K562 (cell line): ENCODE measurements around the gene RMND5A. TPM values are rescaled to one million over a fixed set of nuclear protein-coding genes. Genes with fewer than 3 reads are reported as not detected.

Experiments used
- ATAC-seq: fragments of 200-7000 bp; cut with Tn5 transposase; 3 replicates; pipeline ENCODE4 v1.9.1; 2020; ENCODE audit warnings: moderate library complexity
- BruUV-seq: library from RNA; stranded (reverse); fragments of 400-500 nt; replicated peaks from 2 replicates; lab custom pipeline; 2021; lab: Mats Ljungman, UMichigan
- CTCF ChIA-PET: fragments of 300-600 bp; formaldehyde crosslinking; extraction: SDS; loops from one replicate; lab custom pipeline; 2021; ENCODE audit warnings: low intra/inter-chr PET ratio; lab: Yijun Ruan, JAX
- POLR2A ChIA-PET: fragments of 300-600, 350-650 bp; sonication (Branson Sonifier 250); formaldehyde crosslinking; extraction: SDS; loops from one replicate; lab custom pipeline; 2021; ENCODE audit warnings: antibody characterized with exemption, inconsistent platforms; lab: Yijun Ruan, JAX
- DNase-seq, 4 experiments: peaks; one replicate each; pipeline versions ENCODE4 v3.0.0 to v3.0.0-alpha.2; 2011 to 2018; ENCODE audit warnings: low spot score in 3 of 4, mixed read lengths in 3 of 4; ENCODE audit errors: extremely low read depth in 1 of 4
- FAIRE-seq: peaks from 2 replicates; lab custom pipeline; 2011; peaks lifted over from hg19 to GRCh38; lab: Jason Lieb, UNC
- H2AFZ ChIP-seq: 2 replicates; pipeline ENCODE4 v1.6.0; 2011; ENCODE audit warnings: low read depth, low read length, control low read depth, inconsistent platforms
- H3K27ac ChIP-seq: fragments of 200-600 bp; 3 replicates; pipeline ENCODE4 v1.8.0; 2011; ENCODE audit warnings: low read depth, mild to moderate bottlenecking, control low read depth, inconsistent platforms, low read length, moderate library complexity, mixed read lengths; ENCODE audit errors: extremely low read depth
- H3K27me3 ChIP-seq, 2 experiments: fragments of 300-600 bp in 1 of 2; 2 replicates in 1 of 2; 3 replicates in 1 of 2; pipeline versions ENCODE4 v1.6.0 to v1.8.0; 2011; ENCODE audit warnings: inconsistent platforms in 2 of 2, low read length in 2 of 2, mild to moderate bottlenecking in 1 of 2, mixed read lengths in 1 of 2, moderate library complexity in 1 of 2; ENCODE audit not compliant: control insufficient read depth in 2 of 2, insufficient read depth in 2 of 2
- H3K36me3 ChIP-seq: fragments of 300-600 bp; 3 replicates; pipeline ENCODE4 v1.8.0; 2011; ENCODE audit warnings: mild to moderate bottlenecking, low read length, inconsistent platforms; ENCODE audit not compliant: control insufficient read depth, insufficient read depth
- H3K4me1 ChIP-seq, 2 experiments: fragments of 200-600 bp in 1 of 2; replicated peaks in 1 of 2; 2 replicates in 1 of 2; 3 replicates in 1 of 2; pipeline versions ENCODE4 v1.5.1 to v1.8.0; 2011; ENCODE audit warnings: inconsistent platforms in 2 of 2, low read length in 2 of 2, mild to moderate bottlenecking in 1 of 2, mixed read lengths in 1 of 2, moderate library complexity in 1 of 2; ENCODE audit not compliant: control insufficient read depth in 2 of 2, insufficient read depth in 2 of 2
- H3K4me2 ChIP-seq: 2 replicates; pipeline ENCODE4 v1.6.1; 2011; ENCODE audit warnings: low read length, control low read depth, inconsistent platforms, mixed read lengths; ENCODE audit not compliant: insufficient read depth
- H3K4me3 ChIP-seq: fragments of 200-600 bp; sonication (generic), shearing (Covaris generic); 2 replicates; pipeline ENCODE4 v1.5.1; 2016; ENCODE audit warnings: control low read depth, inconsistent platforms
- H3K79me2 ChIP-seq: fragments of 200-600 bp; 3 replicates; pipeline ENCODE4 v1.8.0; 2011; ENCODE audit warnings: low read length, inconsistent platforms; ENCODE audit not compliant: control insufficient read depth, insufficient read depth
- H3K9ac ChIP-seq, 2 experiments: 2 replicates each; pipeline versions ENCODE4 v1.6.0 to v1.6.1; 2011; ENCODE audit warnings: low read depth in 2 of 2, low read length in 2 of 2, control low read depth in 1 of 2, inconsistent platforms in 1 of 2, mild to moderate bottlenecking in 1 of 2, mixed read lengths in 1 of 2; ENCODE audit not compliant: insufficient read depth in 1 of 2
- H3K9me1 ChIP-seq: one replicate; pipeline ENCODE4 v1.6.0; 2011; ENCODE audit warnings: inconsistent platforms, mild to moderate bottlenecking, low read length, moderate library complexity; ENCODE audit not compliant: control insufficient read depth, insufficient read depth
- H3K9me3 ChIP-seq: replicated peaks from 2 replicates; pipeline ENCODE4 v1.5.1; 2011; ENCODE audit warnings: low read depth, low read length, inconsistent platforms; ENCODE audit not compliant: control insufficient read depth, insufficient read depth
- H4K20me1 ChIP-seq: replicated peaks from 2 replicates; pipeline ENCODE4 v1.6.1; 2011; ENCODE audit warnings: low read length, inconsistent platforms, mixed read lengths; ENCODE audit not compliant: control insufficient read depth, insufficient read depth
- HLTF ChIP-seq: fragments of 450-650 bp; IDR thresholded peaks from 2 replicates; pipeline ENCODE4 v1.6.1; 2016
- RAD51 ChIP-seq: fragments of 450-650 bp; IDR thresholded peaks from 2 replicates; pipeline ENCODE4 v1.7.1; 2016; ENCODE audit warnings: low read depth, mild to moderate bottlenecking, borderline replicate concordance
- TOE1 ChIP-seq, 2 experiments: fragments of 450-650 bp in 1 of 2; sonication (generic) in 1 of 2; formaldehyde crosslinking in 1 of 2; IDR thresholded peaks; 2 replicates each; pipeline versions ENCODE4 v1.7.1 to v1.8.0; 2016 to 2022; ENCODE audit warnings: borderline replicate concordance in 2 of 2, mild to moderate bottlenecking in 2 of 2, antibody characterized with exemption in 1 of 2, inconsistent platforms in 1 of 2, low read depth in 1 of 2, missing genetic modification reagents in 1 of 2, moderate library complexity in 1 of 2
- WGBS: fragments of 100-300 bp; shearing (Covaris generic); methylation state at CpG from one replicate; pipeline ENCODE4 v1.1.6; 2016; ENCODE audit warnings: low coverage, mixed read lengths; ENCODE audit not compliant: insufficient coverage; ENCODE audit errors: missing lambda C conversion rate; 5-methylcytosine and 5-hydroxymethylcytosine counted together
- in situ Hi-C: fragments of 300-500 bp; cut with MboI; formaldehyde crosslinking; loops from 4 replicates; pipeline ENCODE4 v1.15.0; 2018; ENCODE audit warnings: inconsistent platforms, mixed read lengths
- intact Hi-C: fragments of 100-400 bp; cut with micrococcal nuclease; formaldehyde crosslinking; loops from 2 replicates; pipeline ENCODE4 v1.14.2; 2022
- polyA plus RNA-seq, 8 experiments: library from polyadenylated mRNA; depleted of rRNA in 4 of 8; stranded (reverse) in 5 of 8; unstranded in 3 of 8; fragments of >200 nt; fragmentation: Nextera tagmentation in 2 of 8; fragmentation: Illumina TruSeq in 1 of 8; extraction: Ambion mirVana in 2 of 8; extraction: Trizol in 1 of 8; gene quantifications; 2 replicates each; pipeline versions ENCODE4 v1.2.1 to v1.2.3, GENCODE V29; 2011 to 2014; ENCODE audit warnings: inconsistent platforms in 1 of 8, missing spikeins in 1 of 8
- total RNA-seq, 7 experiments: library from RNA; depleted of rRNA in 6 of 7; stranded (reverse); fragments of >200 nt in 6 of 7; fragmentation: Illumina TruSeq in 2 of 7; extraction: Trizol in 2 of 7; gene quantifications; 2 replicates each; pipeline versions ENCODE4 v1.2.1 to v1.2.3, GENCODE V29; 2011 to 2021; ENCODE audit warnings: low replicate concordance in 1 of 7
- TF ChIP-seq, protein P1 (sequence below): sonication (generic); formaldehyde crosslinking; IDR thresholded peaks from 2 replicates; pipeline ENCODE4 v1.5.0; 2020; ENCODE audit warnings: missing genetic modification reagents
- TF ChIP-seq, protein P2 (sequence below): fragments of 450-650 bp; formaldehyde crosslinking; IDR thresholded peaks from 2 replicates; pipeline ENCODE4 v1.4.0; 2020; ENCODE audit warnings: mild to moderate bottlenecking, mixed read lengths
- TF ChIP-seq, protein P3 (sequence below): IDR thresholded peaks from 2 replicates; pipeline ENCODE4 v1.6.1; 2011; ENCODE audit warnings: borderline replicate concordance, low read depth, mild to moderate bottlenecking, moderate library complexity, low read length; ENCODE audit not compliant: insufficient read depth, poor library complexity, severe bottlenecking

RMND5A gene
- total and polyA plus RNA-seq, 9 of the 15 experiments (the other 6 are each of a cell fraction or from before 2014, with no cell fraction given): 13.2 to 43.5 (median 34.1) TPM

DNA sequence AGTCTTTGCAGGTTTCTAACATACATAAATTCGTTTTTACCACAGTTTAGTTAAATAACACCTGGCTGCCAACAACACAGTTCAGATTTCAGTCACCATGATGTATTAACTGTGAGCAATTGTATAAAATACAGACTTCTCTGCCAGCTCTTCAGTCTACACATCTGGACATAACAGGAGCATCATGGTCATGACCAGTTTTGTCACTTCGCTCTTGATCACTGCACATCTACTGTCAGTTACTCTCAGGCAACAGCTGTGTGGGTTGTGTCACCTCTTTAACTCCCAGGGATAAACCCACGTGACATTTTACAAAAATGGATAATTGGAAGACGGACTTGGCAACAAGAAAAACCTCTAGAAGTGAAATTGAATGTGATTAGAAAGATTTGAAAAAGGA is 40.3 kb downstream of the RMND5A start:
- Histone ChIP-seq H3K9me1 (no peaks in the 10 kb centered on the region), H3K27ac (no peak overlapping the region), H3K9ac (no peak overlapping the region), H3K4me2 (no peak overlapping the region), H4K20me1 (no peaks in the 10 kb centered on the region), H2AFZ (no peak overlapping the region), H3K4me1 (no peaks in the 10 kb centered on the region), H3K4me3 (no peak overlapping the region), H3K27me3 (no peaks in the 10 kb centered on the region), H3K9me3 (no peaks in the 10 kb centered on the region), H3K36me3 (peaks cover 17% of the 10 kb centered on the region; the same call in 2 of the 3 replicates), H3K79me2 (no peaks in the 10 kb centered on the region)
- DNase-seq (no peak), ATAC-seq (no peak), FAIRE-seq (no peak)
- no peak for TF ChIP-seq HLTF
- in situ Hi-C loops (loop anchor here (25.0 kb wide), 1 partner anchor 302 kb away; no protein-coding TSS in a partner anchor), intact Hi-C loops (no loop called here)
- no TSS peak for BruUV-seq
- CTCF ChIA-PET: no interaction called here
- 60% methylated on average over 4 of the region's 4 CpGs for WGBS
- POLR2A ChIA-PET: interaction anchor here (1.1 kb wide), 1 partner anchor 14 kb away, joined by 4 read pairs; no protein-coding TSS in a partner anchor

DNA sequence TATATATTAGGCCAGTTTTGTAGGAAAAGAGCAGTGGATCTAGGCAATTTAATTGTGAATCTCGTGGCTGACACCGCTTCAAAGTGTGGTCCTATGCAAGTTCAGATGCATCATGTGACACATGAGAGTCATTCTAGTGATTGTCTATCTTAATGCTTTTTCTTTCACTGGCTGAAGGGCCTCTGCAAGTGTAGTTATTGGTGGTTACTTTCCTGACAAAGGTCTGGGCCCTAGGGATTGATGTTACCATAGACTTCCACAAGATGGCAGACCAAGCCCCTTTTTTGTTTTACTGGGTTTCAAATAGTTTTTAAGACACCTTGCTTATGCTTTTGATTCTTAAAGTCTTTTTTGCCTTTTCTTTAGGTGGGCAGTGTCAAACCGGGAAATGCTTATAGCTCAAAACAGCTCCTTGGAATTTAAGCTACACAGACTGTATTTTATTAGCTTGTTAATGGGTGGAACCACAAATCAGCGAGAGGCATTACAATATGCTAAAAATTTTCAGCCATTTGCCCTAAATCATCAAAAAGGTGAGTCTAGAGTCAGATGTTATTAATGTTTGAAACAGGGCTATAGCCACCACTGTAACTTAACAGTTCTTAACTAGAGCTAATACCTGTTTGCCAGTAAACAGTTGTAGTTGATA is 44.7 kb downstream of the RMND5A start:
- no peaks in the 10 kb centered on the region for H3K27me3 ChIP-seq
- WGBS: 42% methylated on average over 4 of the region's 4 CpGs
- in situ Hi-C loops (loop anchor here (25.0 kb wide), 1 partner anchor 298 kb away; no protein-coding TSS in a partner anchor), intact Hi-C loops (no loop called here)
- H3K4me1 ChIP-seq: no peaks in the 10 kb centered on the region
- ChIA-PET CTCF (interaction anchor here (0.8 kb wide), 1 partner anchor 43 kb away, joined by 4 read pairs; no protein-coding TSS in a partner anchor), POLR2A (no interaction called here)
- DNase-seq (peak; percentile 38 to 53 (median 38)), FAIRE-seq (peak; percentile 88), ATAC-seq (peak; percentile 84)
- H3K9ac ChIP-seq: no peak overlapping the region
- no peaks in the 10 kb centered on the region for H3K9me1 ChIP-seq
- no peak overlapping the region for H3K4me3 ChIP-seq
- H3K79me2 ChIP-seq: no peaks in the 10 kb centered on the region
- no peaks in the 10 kb centered on the region for H3K9me3 ChIP-seq
- no peak overlapping the region for H2AFZ ChIP-seq
- BruUV-seq: no TSS peak
- no peaks in the 10 kb centered on the region for H4K20me1 ChIP-seq
- H3K4me2 ChIP-seq: no peak overlapping the region
- H3K36me3 ChIP-seq: peaks cover 29% of the 10 kb centered on the region; the same call in 2 of the 3 replicates
- no peak overlapping the region for H3K27ac ChIP-seq
- TF ChIP-seq, protein P1, sequence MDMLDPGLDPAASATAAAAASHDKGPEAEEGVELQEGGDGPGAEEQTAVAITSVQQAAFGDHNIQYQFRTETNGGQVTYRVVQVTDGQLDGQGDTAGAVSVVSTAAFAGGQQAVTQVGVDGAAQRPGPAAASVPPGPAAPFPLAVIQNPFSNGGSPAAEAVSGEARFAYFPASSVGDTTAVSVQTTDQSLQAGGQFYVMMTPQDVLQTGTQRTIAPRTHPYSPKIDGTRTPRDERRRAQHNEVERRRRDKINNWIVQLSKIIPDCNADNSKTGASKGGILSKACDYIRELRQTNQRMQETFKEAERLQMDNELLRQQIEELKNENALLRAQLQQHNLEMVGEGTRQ: peak; percentile 44; the same call in 1 of the 2 replicates
- TF ChIP-seq RAD51 (peak; percentile 67), TOE1 (IDR thresholded peaks at IDR 0.05; ENCODE audit: borderline replicate concordance) (peak; percentile 52; the same call in 1 of the 2 replicates), TOE1 (CRISPR knock-in tag; IDR thresholded peaks at IDR 0.05; ENCODE audit: borderline replicate concordance, low read depth) (no peak)
- TF ChIP-seq, protein P2, sequence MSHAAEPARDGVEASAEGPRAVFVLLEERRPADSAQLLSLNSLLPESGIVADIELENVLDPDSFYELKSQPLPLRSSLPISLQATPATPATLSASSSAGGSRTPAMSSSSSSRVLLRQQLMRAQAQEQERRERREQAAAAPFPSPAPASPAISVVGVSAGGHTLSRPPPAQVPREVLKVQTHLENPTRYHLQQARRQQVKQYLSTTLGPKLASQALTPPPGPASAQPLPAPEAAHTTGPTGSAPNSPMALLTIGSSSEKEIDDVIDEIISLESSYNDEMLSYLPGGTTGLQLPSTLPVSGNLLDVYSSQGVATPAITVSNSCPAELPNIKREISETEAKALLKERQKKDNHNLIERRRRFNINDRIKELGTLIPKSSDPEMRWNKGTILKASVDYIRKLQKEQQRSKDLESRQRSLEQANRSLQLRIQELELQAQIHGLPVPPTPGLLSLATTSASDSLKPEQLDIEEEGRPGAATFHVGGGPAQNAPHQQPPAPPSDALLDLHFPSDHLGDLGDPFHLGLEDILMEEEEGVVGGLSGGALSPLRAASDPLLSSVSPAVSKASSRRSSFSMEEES (CRISPR knock-in tag): peak; percentile 81
- TF ChIP-seq, protein P3, sequence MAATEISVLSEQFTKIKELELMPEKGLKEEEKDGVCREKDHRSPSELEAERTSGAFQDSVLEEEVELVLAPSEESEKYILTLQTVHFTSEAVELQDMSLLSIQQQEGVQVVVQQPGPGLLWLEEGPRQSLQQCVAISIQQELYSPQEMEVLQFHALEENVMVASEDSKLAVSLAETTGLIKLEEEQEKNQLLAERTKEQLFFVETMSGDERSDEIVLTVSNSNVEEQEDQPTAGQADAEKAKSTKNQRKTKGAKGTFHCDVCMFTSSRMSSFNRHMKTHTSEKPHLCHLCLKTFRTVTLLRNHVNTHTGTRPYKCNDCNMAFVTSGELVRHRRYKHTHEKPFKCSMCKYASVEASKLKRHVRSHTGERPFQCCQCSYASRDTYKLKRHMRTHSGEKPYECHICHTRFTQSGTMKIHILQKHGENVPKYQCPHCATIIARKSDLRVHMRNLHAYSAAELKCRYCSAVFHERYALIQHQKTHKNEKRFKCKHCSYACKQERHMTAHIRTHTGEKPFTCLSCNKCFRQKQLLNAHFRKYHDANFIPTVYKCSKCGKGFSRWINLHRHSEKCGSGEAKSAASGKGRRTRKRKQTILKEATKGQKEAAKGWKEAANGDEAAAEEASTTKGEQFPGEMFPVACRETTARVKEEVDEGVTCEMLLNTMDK: peak; percentile 46
